Measurements from ENCODE around the gene ABHD12. TPM values are rescaled to one million over a fixed set of nuclear protein-coding genes. Genes with fewer than 3 reads are reported as not detected.

Gene ABHD12
- polyA plus RNA-seq, 3 donors from 2014 or later = 41.8 to 77.8 (median 49.2) TPM

DNA sequence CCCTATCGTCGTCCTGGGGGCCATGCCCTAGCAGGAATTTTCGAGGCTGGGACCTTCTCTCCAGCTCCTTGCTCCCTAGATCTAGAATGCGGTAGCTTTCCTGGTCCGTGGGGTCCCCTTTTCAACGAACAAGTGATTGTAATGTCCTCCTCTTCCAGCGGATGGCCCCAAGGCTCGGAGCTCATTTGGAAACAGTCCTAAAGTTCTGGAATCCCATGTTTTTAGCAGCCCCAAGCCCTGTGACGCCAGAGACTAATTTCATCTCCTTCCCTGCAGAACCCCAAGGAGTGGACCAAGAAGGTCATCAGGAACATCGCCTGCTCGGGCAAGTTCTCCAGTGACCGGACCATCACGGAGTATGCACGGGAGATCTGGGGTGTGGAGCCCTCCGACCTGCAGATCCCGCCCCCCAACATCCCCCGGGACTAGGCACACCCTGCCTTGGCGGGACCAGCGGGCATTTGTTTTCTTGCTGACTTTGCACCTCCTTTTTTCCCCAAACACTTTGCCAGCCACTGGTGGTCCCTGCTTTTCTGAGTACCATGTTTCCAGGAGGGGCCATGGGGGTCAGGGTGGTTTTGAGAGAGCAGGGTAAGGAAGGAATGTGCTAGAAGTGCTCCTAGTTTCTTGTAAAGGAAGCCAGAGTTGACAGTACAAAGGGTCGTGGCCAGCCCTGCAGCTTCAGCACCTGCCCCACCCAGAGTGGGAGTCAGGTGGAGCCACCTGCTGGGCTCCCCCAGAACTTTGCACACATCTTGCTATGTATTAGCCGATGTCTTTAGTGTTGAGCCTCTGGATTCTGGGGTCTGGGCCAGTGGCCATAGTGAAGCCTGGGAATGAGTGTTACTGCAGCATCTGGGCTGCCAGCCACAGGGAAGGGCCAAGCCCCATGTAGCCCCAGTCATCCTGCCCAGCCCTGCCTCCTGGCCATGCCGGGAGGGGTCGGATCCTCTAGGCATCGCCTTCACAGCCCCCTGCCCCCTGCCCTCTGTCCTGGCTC, 94.2 kb downstream of the ABHD12 start:
- DNase-seq = peak in 2 of 3 donors; percentile 6 to 13
- H3K36me3 Mint-ChIP-seq = peaks cover 0 to 5% (median 0%) of the 10 kb centered on the region in 3 donors
- H3K9me3 Mint-ChIP-seq = no peaks in the 10 kb centered on the region
- peak overlapping the region in 3 of 6 donors; percentile 12 to 55 (median 39) for H3K27ac Mint-ChIP-seq
- peaks cover 0 to 3% of the 10 kb centered on the region in 2 donors for H3K4me1 Mint-ChIP-seq
- peaks cover 2 to 9% (median 6%) of the 10 kb centered on the region in 3 donors for H3K27me3 Mint-ChIP-seq (ENCODE audit: low read depth in 3 of 3)
- H3K4me3 Mint-ChIP-seq = no peak overlapping the region

- no peak for DNase-seq
- Mint-ChIP-seq H3K36me3 (peaks cover 0 to 5% (median 0%) of the 10 kb centered on the region in 3 donors), H3K4me1 (peaks cover 0 to 3% of the 10 kb centered on the region in 2 donors), H3K9me3 (no peaks in the 10 kb centered on the region), H3K27me3 (ENCODE audit: low read depth in 3 of 3) (peaks cover 2 to 6% (median 6%) of the 10 kb centered on the region in 3 donors), H3K4me3 (no peak overlapping the region), H3K27ac (peak overlapping the region in 1 of 6 donors; percentile 20)
Measured at GRCh38 chr20:25295386-25296093, 95.1 kb downstream of the ABHD12 start.

- Mint-ChIP-seq H3K27ac (peak overlapping the region in 4 of 6 donors; percentile 19 to 45 (median 33)), H3K4me1 (peaks cover 0 to 3% of the 10 kb centered on the region in 2 donors), H3K9me3 (no peaks in the 10 kb centered on the region), H3K4me3 (no peak overlapping the region), H3K36me3 (peaks cover 0 to 5% (median 0%) of the 10 kb centered on the region in 3 donors), H3K27me3 (ENCODE audit: low read depth in 3 of 3) (peaks cover 2 to 6% (median 5%) of the 10 kb centered on the region in 3 donors)
- DNase-seq = peak; percentile 55 to 60 (median 60)
Measured at GRCh38 chr20:25294459-25295385, 95.9 kb downstream of the ABHD12 start.

DNA sequence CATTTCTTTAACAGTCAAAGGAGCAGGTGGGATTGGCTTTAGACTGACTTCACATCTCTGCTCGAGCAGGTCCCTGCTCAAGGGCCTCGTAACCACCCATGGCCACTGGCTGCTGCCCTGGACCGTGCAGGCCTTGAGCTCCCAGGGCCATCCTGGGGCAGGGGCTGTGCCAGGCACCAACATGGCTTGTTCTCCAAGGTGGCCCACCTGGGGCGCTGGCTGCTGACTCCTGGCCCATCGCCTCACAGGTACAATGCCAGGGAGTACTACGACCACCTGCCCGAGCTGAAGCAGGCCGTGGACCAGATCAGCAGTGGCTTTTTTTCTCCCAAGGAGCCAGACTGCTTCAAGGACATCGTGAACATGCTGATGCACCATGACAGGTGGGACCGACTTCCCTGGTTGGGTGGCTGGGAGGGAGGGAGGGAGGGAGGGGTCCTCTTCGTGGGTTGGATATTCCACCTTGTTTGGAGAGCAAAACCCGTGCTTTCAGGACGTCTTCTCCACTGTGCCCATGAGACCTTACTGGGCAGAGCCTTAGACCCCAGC, 96.7 kb downstream of the ABHD12 start:
- no peak overlapping the region for H3K4me3 Mint-ChIP-seq
- peaks cover 0 to 5% (median 4%) of the 10 kb centered on the region in 3 donors for H3K36me3 Mint-ChIP-seq
- DNase-seq = no peak
- peak overlapping the region in 2 of 6 donors; percentile 34 to 61 for H3K27ac Mint-ChIP-seq
- H3K27me3 Mint-ChIP-seq (ENCODE audit: low read depth in 3 of 3) = peaks cover 2 to 6% (median 5%) of the 10 kb centered on the region in 3 donors
- peaks cover 0 to 3% of the 10 kb centered on the region in 2 donors for H3K4me1 Mint-ChIP-seq
- no peaks in the 10 kb centered on the region for H3K9me3 Mint-ChIP-seq

DNA sequence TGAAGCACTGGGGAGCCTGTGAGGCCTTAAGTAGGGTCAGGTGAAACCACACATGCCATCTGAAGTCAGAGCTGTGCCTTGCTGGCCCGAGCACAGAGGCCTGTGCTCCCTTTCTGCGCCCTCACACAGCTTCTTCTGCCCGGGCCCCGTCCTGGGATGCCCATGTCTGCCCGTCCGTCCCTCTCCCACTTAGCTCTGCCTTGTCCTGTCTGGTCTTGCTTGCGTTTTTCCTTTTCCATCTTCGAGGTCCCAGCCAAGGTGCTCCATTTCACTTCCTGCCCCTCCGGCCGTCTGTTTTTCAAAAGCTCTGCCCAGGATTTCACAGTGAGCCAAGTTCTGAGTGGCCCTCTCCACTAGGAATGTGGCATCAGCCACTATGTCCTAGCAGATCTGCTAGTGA, 97.1 kb downstream of the ABHD12 start:
- H3K4me3 Mint-ChIP-seq = no peak overlapping the region
- peak overlapping the region in 3 of 6 donors; percentile 40 to 85 (median 61) for H3K27ac Mint-ChIP-seq
- peaks cover 0 to 5% (median 4%) of the 10 kb centered on the region in 3 donors for H3K36me3 Mint-ChIP-seq
- H3K4me1 Mint-ChIP-seq = peaks cover 0 to 3% of the 10 kb centered on the region in 2 donors
- no peaks in the 10 kb centered on the region for H3K9me3 Mint-ChIP-seq
- peaks cover 2 to 6% (median 5%) of the 10 kb centered on the region in 3 donors for H3K27me3 Mint-ChIP-seq (ENCODE audit: low read depth in 3 of 3)
- no peak for DNase-seq

GRCh38 chr20:25292176-25292891, 98.3 kb downstream of the ABHD12 start:
- H3K4me1 Mint-ChIP-seq = peaks cover 0 to 3% of the 10 kb centered on the region in 2 donors

GRCh38 chr20:25291432-25292133, 99.1 kb downstream of the ABHD12 start:
- no peaks in the 10 kb centered on the region for H3K9me3 Mint-ChIP-seq
- no peak overlapping the region for H3K4me3 Mint-ChIP-seq
- peaks cover 4 to 10% (median 5%) of the 10 kb centered on the region in 3 donors for H3K36me3 Mint-ChIP-seq
- DNase-seq = no peak
- no peak overlapping the region for H3K27ac Mint-ChIP-seq
- H3K4me1 Mint-ChIP-seq = peaks cover 0 to 3% of the 10 kb centered on the region in 2 donors
- H3K27me3 Mint-ChIP-seq (ENCODE audit: low read depth in 3 of 3) = peaks cover 2 to 5% (median 5%) of the 10 kb centered on the region in 3 donors

More at GRCh38 chr20:25292176-25292891, 98.3 kb downstream of the ABHD12 start:
- DNase-seq = no peak
- Mint-ChIP-seq H3K4me3 (no peak overlapping the region), H3K27me3 (ENCODE audit: low read depth in 3 of 3) (peaks cover 2 to 5% (median 5%) of the 10 kb centered on the region in 3 donors), H3K9me3 (no peaks in the 10 kb centered on the region), H3K27ac (no peak overlapping the region), H3K36me3 (peaks cover 0 to 5% (median 4%) of the 10 kb centered on the region in 3 donors)

- H3K4me1 Mint-ChIP-seq = peaks cover 0 to 2% of the 10 kb centered on the region in 2 donors
- H3K36me3 Mint-ChIP-seq = peaks cover 4 to 15% (median 8%) of the 10 kb centered on the region in 3 donors
- H3K27me3 Mint-ChIP-seq (ENCODE audit: low read depth in 3 of 3) = peaks cover 3 to 5% (median 5%) of the 10 kb centered on the region in 3 donors
- no peak overlapping the region for H3K4me3 Mint-ChIP-seq
- H3K9me3 Mint-ChIP-seq = no peaks in the 10 kb centered on the region
- no peak for DNase-seq
- H3K27ac Mint-ChIP-seq = no peak overlapping the region
Measured at GRCh38 chr20:25290646-25291431, 99.8 kb downstream of the ABHD12 start.

DNA sequence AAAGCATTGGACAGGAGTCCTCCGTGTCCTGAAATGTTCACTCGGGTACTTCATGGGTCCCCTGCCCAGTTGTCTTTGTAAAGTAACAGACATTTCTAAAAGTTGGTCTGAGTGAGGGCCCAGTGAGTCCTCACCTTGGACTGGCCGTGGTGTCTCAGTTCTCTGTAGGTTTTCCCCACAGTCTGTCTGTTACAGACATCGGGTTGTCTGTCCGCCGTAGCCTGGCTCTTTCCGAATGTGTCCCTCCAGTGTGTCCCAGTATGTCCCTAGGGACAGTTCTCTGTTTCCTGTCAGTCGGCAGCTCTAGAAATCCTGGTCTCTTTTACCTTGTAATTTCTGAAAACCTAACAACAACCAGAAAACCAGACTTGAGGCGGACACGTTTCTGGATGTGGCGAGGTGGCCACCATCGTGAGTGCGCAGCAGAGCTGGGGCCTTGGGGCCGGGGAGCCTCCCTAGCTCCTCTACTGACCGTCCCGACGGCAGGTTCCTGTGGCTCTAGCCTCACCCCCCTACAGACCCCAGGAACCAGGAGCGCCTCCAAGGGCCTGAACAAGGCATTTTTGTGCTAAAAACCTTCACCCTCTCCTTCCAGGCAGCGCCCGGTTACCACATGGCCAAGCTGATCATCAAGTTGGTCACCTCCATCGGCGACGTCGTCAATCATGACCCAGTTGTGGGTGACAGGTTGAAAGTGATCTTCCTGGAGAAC, 100.6 kb downstream of the ABHD12 start:
- H3K27me3 Mint-ChIP-seq (ENCODE audit: low read depth in 3 of 3) = peaks cover 3 to 9% (median 5%) of the 10 kb centered on the region in 3 donors
- no peaks in the 10 kb centered on the region for H3K9me3 Mint-ChIP-seq
- no peak overlapping the region for H3K27ac Mint-ChIP-seq
- no peak overlapping the region for H3K4me3 Mint-ChIP-seq
- peaks cover 0 to 2% of the 10 kb centered on the region in 2 donors for H3K4me1 Mint-ChIP-seq
- H3K36me3 Mint-ChIP-seq = peaks cover 4 to 23% (median 16%) of the 10 kb centered on the region in 3 donors
- DNase-seq = no peak

DNA sequence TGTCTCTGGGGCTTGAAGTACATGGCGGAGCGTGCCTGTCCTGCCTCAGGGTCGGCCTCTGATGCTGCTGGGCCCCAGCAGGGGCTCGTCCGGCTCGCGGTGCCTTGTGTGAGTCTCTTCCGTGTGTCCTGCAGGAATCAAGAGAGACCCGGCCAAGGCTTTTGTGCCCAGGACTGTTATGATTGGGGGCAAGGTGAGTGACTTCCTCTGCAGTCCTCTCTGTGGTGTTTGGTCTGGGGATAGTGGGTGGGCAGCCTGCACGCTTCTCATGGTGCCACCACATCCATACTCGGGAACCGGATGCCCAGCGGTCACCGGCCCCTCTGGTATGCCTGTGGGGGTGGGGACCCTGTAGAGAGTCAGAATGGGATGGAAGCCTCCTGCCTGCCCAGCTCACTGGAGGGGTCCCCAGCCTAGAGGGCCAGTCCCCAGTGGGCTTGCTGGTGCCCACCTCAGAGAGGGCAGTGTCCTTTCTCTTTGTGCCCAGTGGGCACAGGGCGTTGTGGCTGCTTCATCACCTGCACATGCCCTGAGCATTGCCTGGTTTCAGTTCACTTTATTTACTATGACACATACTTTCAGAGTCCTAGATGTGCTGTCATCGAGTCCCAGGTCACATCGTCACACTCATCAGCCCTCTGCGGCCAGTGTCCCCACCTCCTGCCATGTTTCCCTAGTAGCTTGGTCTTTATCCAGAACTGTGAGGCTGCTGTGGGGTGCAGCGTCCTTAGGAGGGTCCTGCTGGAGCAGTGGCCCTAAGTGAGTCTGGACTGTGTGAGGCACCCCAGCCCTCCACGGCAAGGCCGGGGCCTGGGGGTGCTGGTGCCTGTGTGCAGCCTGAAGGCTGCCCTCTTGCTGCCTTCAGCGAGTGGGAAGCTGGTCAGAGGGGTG, 102.1 kb downstream of the ABHD12 start:
- Mint-ChIP-seq H3K27ac (peak overlapping the region in 1 of 6 donors; percentile 22), H3K4me1 (no peaks in the 10 kb centered on the region), H3K4me3 (no peak overlapping the region), H3K9me3 (no peaks in the 10 kb centered on the region), H3K27me3 (ENCODE audit: low read depth in 3 of 3) (peaks cover 2 to 6% (median 5%) of the 10 kb centered on the region in 3 donors), H3K36me3 (peaks cover 4 to 24% (median 16%) of the 10 kb centered on the region in 3 donors)
- no peak for DNase-seq
